ENCODE results near the gene TMEM222. TPM values are rescaled to one million over a fixed set of nuclear protein-coding genes. Genes with fewer than 3 reads are reported as not detected.

The TMEM222 gene
- total RNA-seq, 1 donor from 2014 or later: 44.3 TPM

DNA sequence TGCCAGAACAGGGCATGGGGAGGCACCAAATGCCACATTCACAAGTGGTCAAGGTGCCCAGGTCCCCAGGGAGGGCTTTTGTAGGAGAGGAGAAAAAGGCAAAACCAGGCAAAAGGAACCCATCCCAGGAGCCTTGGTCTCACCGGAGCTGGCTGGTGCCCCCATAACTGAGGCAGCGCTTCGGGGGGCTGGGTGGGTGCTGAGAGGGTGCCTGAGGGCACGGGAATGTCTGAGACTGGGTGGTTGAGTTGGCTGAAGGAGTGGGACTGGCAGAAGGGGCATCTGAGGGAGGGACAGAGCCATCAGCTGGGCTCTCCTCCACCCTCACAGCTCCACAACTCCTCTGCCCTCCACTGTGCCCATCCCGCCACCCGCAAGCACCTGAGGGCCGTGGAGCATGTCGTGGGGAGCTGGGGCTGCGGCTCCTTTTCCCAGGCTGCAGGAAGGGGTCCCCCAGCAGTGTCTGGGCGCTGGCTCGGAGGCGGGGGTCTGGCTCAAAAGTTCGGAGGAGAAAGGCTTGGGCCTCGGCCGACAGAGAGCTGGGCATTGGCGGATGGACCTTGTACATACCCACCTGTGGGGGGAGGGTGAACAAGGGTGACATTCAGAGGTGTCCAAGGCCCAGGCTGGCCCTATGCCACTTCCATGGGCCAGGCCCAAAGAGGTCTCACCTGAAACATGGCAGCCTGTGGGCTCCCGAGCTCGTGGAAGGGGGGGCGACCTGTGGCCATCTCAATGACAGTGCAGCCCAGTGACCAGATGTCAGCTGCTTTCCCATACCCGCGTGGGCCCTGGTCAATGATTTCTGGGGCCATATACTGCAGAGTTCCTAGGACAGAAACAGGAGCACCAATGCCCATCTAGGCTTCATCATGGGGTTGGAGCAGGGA, 36.3 kb downstream of the TMEM222 start:
- Mint-ChIP-seq H3K27ac (no peak overlapping the region), H3K36me3 (ENCODE audit: low read depth) (no peaks in the 10 kb centered on the region), H3K4me3 (peak overlapping the region; percentile 58), H3K9me3 (no peaks in the 10 kb centered on the region), H3K27me3 (ENCODE audit: insufficient read depth) (no peaks in the 10 kb centered on the region), H3K4me1 (ENCODE audit: low read depth) (peaks cover 22% of the 10 kb centered on the region)
- intact Hi-C loops (cut with micrococcal nuclease): no loop called here
- no peak for DNase-seq (ENCODE audit: low spot score)

DNA sequence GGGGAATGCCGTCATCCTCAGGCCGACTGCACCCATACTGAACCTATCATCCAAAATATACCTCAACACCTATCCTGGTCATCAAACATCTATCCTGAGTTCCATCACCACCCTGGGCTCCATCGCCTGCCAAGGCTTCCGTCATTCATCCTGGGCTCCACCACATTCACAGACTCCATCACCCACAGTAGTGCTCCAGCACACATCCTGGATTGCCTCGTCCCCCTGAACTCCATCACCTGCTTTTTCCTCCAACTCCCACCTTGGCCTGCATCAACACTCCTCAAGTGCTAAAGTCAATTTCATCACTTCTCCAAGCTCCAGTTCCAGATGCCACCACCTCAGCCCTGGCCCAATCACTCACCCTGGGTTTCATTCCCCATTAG, 37.0 kb downstream of the TMEM222 start:
- no peaks in the 10 kb centered on the region for H3K36me3 Mint-ChIP-seq (ENCODE audit: low read depth)
- intact Hi-C loops (cut with micrococcal nuclease): no loop called here
- peaks cover 22% of the 10 kb centered on the region for H3K4me1 Mint-ChIP-seq (ENCODE audit: low read depth)
- H3K9me3 Mint-ChIP-seq: no peaks in the 10 kb centered on the region
- no peak for DNase-seq (ENCODE audit: low spot score)
- H3K27me3 Mint-ChIP-seq (ENCODE audit: insufficient read depth): no peaks in the 10 kb centered on the region
- peak overlapping the region; percentile 13 for H3K27ac Mint-ChIP-seq
- no peak overlapping the region for H3K4me3 Mint-ChIP-seq

DNA sequence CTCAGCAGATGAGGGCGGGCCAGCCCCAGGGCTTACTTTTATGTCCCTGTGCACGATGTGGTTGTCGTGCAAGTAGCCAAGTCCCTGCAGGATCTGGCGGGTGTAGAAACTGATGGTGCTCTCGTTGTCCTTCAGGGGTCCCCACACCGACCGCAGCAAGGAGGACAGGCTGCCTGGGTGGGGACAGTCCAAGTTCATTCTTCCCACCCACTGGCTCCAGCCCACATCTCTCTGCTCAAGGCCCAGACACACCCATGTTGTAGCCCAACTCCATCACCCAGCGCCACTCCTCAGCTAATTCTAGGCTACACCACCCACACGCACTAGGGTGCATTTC, 37.8 kb downstream of the TMEM222 start:
- intact Hi-C loops (cut with micrococcal nuclease): no loop called here
- Mint-ChIP-seq H3K27ac (peak overlapping the region; percentile 33), H3K36me3 (ENCODE audit: low read depth) (no peaks in the 10 kb centered on the region), H3K4me1 (ENCODE audit: low read depth) (peaks cover 23% of the 10 kb centered on the region), H3K9me3 (no peaks in the 10 kb centered on the region), H3K27me3 (ENCODE audit: insufficient read depth) (no peaks in the 10 kb centered on the region), H3K4me3 (peak overlapping the region; percentile 82)
- DNase-seq (ENCODE audit: low spot score): no peak

DNA sequence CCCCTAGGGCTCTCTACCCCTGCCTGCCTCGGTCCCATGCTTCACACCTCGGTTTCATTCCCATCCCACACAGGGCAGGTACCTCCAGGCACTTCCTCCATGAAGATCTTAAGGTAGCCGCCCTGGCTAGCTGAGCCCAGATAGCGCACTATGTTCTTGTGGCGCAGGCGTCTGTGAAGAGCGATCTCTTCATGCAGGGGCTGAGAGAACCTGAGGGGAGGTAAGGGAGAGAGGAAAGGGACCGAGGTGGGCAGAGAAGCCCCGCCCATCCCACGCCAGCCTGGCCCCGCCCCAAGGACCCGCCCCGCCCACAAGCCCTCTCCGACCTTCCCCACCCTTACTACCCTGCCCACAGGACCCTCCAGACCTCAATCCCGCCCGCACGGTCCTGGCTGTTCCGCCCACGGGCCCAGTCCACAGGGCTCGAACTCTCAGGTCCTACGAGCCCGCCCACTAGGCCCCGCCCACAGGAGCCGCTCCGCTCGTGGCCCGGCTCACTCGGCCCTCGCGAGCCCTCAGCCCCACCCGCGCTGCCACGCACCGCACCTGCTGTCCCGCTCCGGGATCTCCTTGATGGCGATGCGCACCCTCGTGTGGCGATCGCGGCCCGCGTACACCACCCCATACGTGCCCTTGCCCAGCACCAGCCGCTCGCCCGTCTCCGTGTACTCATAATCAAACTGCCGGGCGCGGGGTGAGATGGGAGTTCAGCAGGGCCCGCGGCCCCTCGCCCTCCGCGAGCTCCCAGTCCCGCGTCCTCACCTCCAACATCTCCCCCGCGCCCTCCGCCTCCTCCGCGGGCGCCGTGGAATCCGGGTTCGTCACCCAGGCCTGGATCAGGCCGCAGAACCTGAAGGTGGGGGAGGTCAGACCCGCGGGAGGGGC, 38.4 kb downstream of the TMEM222 start:
- Mint-ChIP-seq H3K27ac (peak overlapping the region; percentile 33), H3K4me1 (ENCODE audit: low read depth) (peaks cover 28% of the 10 kb centered on the region), H3K9me3 (no peaks in the 10 kb centered on the region), H3K4me3 (peak overlapping the region; percentile 82), H3K27me3 (ENCODE audit: insufficient read depth) (no peaks in the 10 kb centered on the region), H3K36me3 (ENCODE audit: low read depth) (no peaks in the 10 kb centered on the region)
- peak; percentile 47 for DNase-seq (ENCODE audit: low spot score)
- intact Hi-C loops (cut with micrococcal nuclease): no loop called here

DNA sequence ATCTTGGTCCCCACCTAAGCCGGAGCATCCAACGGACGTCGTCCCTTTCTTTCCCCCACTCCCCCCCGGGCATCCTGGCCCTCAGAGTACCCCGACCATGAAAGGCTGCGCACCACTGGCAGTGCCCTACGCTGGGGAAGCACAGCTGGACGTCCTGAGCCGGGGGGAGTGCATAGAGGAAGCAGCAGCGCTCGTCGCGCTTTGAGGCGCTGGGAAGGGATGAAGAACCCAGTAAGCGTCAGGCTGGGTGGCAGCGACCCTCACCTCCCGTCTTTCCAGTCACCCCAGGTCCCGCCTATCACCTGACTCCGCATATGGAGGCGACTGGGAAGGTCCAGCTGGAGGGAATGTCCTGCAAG, 39.1 kb downstream of the TMEM222 start:
- no peak for DNase-seq (ENCODE audit: low spot score)

DNA sequence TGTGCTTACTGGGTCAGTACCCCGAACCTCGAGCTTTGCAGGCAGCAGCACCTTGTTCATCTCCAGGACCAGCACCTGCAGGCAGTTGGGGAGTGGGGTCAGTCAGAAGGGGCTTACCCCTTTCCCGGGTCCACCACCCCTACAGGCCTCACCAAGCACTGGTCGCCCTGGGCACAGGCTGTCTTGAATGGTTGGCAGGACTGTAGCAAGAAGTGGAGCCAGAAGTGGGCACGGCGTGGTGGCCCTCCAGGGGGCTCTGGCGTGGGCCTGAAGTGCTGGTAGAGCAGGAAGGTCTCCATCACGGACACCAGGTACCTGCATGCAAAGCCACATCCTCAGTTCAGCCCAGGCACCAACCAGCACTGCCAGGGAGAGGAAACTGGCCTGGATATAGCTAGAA, 39.6 kb downstream of the TMEM222 start:
- Mint-ChIP-seq H3K4me1 (ENCODE audit: low read depth) (peaks cover 29% of the 10 kb centered on the region), H3K9me3 (no peaks in the 10 kb centered on the region), H3K27ac (no peak overlapping the region), H3K4me3 (no peak overlapping the region), H3K27me3 (ENCODE audit: insufficient read depth) (no peaks in the 10 kb centered on the region), H3K36me3 (ENCODE audit: low read depth) (no peaks in the 10 kb centered on the region)
- intact Hi-C loops (cut with micrococcal nuclease): no loop called here
- DNase-seq (ENCODE audit: low spot score): no peak

More for the DNA sequence above, 39.1 kb downstream of the TMEM222 start:
- Mint-ChIP-seq H3K4me3 (peak overlapping the region; percentile 82), H3K27me3 (ENCODE audit: insufficient read depth) (no peaks in the 10 kb centered on the region), H3K27ac (no peak overlapping the region), H3K36me3 (ENCODE audit: low read depth) (no peaks in the 10 kb centered on the region), H3K9me3 (no peaks in the 10 kb centered on the region), H3K4me1 (ENCODE audit: low read depth) (peaks cover 29% of the 10 kb centered on the region)
- intact Hi-C loops (cut with micrococcal nuclease): no loop called here

DNA sequence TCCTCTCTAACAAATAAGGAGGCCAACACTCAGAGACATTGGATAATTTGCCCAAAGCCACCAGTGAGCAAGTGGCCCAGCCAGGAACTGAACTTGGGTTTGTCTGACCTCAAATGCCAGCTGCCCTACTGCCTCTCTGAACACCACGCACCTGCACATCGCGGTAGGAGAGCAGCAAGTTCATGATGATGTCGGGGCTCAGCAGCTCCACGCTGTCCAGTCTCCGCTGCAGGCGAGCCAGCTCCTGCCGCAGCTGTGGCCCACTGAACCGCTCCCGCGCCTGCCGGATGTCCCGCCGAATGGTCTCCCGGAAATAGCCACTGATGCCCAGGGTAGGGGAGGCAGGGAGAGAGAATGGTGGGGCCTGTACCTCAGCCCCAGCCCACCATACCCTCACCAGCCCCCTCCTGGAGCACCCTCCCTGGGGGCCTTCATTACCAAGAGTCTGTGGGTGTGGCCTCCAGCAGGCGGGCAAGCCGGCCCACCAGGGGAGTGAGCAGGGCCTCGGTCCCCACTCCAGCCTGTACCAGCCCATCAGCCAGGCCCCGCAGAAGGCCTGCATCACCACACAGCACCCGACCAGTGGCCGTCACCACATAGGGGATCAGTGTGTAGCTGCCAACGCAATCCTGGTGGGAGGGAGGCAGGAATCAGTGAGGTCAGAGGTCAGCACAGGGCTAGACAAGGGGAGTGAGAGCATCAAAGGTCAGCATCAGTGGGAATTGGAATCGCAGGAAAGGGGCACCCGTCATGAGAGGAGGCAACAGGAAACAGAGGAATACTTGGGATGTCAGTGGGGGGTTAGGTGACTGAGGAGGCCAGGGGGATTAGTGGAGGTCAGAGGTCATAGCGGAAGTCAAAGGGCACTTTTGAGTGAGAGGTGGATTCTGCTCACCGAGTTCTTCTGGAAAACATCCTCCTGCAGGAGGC, 42.1 kb downstream of the TMEM222 start:
- Mint-ChIP-seq H3K4me1 (ENCODE audit: low read depth) (peaks cover 39% of the 10 kb centered on the region), H3K4me3 (peak overlapping the region; percentile 37), H3K9me3 (no peaks in the 10 kb centered on the region), H3K36me3 (ENCODE audit: low read depth) (no peaks in the 10 kb centered on the region), H3K27me3 (ENCODE audit: insufficient read depth) (no peaks in the 10 kb centered on the region), H3K27ac (peak overlapping the region; percentile 14)
- DNase-seq (ENCODE audit: low spot score): no peak
- intact Hi-C loops (cut with micrococcal nuclease): loop anchor here (2.0 kb wide), 1 partner anchor 409 kb away; the partner anchor contains the start of gene STX12

DNA sequence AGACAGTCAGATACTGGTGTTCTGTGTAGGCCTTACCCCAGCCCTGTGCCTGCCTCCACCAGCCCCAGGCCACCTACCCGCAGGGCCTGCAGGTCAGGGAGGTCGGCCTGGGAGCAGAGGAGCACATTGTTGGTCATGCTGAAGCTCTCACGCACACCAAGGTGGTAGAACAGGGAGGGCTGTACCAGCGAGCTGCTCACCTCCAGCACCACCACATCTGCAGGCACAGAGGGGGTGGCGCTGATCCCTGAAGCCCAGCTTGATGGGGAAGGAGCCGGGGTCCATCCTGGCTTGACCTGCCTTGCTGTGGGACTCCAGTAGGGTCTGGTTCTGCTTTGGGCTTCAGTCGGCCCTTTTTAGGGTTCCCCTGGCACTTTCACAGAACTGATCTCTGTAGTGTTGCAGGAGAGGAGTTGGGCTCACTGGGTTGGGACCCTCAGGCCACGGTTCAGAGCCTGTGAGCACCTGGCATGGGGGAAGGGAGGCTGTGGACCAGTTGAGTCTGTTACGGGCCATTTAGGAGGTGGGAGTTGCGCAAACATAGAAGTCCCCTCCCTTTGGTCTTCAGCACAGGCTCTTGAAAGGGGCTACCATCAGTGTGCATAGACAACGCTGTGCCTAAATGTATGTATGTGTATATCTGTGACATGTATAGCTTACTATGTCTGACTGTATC, 42.9 kb downstream of the TMEM222 start:
- intact Hi-C loops (cut with micrococcal nuclease): loop anchor here (1.0 to 2.0 kb wide), 5 partner anchors 8 to 408 kb away; partner anchors contain the start of genes CD164L2, GPR3, STX12 and TMEM222
- H3K4me3 Mint-ChIP-seq: peak overlapping the region; percentile 90
- no peak for DNase-seq (ENCODE audit: low spot score)
- H3K27me3 Mint-ChIP-seq (ENCODE audit: insufficient read depth): no peaks in the 10 kb centered on the region
- no peaks in the 10 kb centered on the region for H3K9me3 Mint-ChIP-seq
- H3K36me3 Mint-ChIP-seq (ENCODE audit: low read depth): no peaks in the 10 kb centered on the region
- H3K4me1 Mint-ChIP-seq (ENCODE audit: low read depth): peaks cover 39% of the 10 kb centered on the region
- peak overlapping the region; percentile 86 for H3K27ac Mint-ChIP-seq

DNA sequence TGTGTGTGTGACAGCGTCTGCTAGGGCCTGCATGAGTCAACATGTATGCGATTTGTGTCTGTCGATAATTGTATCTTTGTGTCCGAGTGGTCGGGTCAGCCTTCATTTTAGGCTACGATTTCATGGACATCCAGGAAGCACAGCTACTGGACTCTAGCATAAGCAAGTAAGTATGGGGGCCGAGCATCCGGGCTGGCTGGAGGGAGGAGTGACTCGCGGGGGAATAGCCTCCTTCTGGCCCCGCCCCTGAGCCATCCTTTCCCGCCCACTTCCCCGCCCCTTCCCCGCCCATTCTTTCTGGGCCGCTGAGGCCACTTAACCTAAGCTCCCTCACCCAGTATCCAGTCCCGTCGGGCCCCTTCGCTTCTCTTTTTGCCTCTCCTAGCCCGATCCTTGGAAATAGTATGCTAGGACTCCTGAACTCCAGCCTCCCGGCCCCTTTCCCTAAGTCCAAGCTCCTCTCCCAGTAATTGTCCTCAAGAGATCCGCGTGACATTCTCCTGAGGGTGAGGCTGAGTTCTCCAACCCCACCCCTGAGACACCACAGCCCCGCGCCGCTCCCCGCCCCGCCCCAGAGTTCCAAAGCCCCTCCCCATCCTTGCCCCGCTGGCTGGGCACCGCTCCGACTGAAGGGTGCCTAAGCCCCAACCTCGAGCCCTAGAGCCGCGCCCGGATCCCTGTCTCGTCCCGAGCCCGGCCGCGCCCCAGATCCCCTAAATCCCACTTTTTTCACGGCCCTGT, 43.6 kb downstream of the TMEM222 start:
- Mint-ChIP-seq H3K27ac (peak overlapping the region; percentile 86), H3K36me3 (ENCODE audit: low read depth) (no peaks in the 10 kb centered on the region), H3K4me3 (peak overlapping the region; percentile 90), H3K4me1 (ENCODE audit: low read depth) (peaks cover 38% of the 10 kb centered on the region), H3K27me3 (ENCODE audit: insufficient read depth) (no peaks in the 10 kb centered on the region), H3K9me3 (no peaks in the 10 kb centered on the region)
- intact Hi-C loops (cut with micrococcal nuclease): loop anchor here (1.0 to 2.0 kb wide), 6 partner anchors 8 to 444 kb away; partner anchors contain the start of genes CD164L2, GPR3, NUDC and STX12
- DNase-seq (ENCODE audit: low spot score): peak; percentile 60

DNA sequence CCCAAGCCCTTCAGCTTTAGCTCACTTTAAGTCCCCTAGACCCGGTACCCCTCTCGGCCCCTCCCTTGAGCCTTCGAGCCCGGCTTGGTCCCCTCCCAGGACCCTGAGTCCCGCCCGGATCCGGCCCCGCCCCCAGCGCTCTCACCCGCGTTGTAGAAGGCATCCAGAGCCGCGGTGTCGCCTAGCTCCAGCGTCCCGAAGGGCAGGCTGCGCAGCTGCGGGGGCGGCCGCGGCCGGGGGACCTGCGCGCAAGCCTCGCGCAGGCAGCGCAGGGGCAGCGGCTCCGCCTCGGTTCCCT, 44.1 kb downstream of the TMEM222 start:
- Mint-ChIP-seq H3K27ac (peak overlapping the region; percentile 86), H3K4me1 (ENCODE audit: low read depth) (peaks cover 38% of the 10 kb centered on the region), H3K4me3 (peak overlapping the region; percentile 90), H3K36me3 (ENCODE audit: low read depth) (no peaks in the 10 kb centered on the region), H3K9me3 (no peaks in the 10 kb centered on the region), H3K27me3 (ENCODE audit: insufficient read depth) (no peaks in the 10 kb centered on the region)
- peak; percentile 77 for DNase-seq (ENCODE audit: low spot score)
- intact Hi-C loops (cut with micrococcal nuclease): loop anchor here (1.0 kb wide), 1 partner anchor 445 kb away; the partner anchor contains the start of gene NUDC

DNA sequence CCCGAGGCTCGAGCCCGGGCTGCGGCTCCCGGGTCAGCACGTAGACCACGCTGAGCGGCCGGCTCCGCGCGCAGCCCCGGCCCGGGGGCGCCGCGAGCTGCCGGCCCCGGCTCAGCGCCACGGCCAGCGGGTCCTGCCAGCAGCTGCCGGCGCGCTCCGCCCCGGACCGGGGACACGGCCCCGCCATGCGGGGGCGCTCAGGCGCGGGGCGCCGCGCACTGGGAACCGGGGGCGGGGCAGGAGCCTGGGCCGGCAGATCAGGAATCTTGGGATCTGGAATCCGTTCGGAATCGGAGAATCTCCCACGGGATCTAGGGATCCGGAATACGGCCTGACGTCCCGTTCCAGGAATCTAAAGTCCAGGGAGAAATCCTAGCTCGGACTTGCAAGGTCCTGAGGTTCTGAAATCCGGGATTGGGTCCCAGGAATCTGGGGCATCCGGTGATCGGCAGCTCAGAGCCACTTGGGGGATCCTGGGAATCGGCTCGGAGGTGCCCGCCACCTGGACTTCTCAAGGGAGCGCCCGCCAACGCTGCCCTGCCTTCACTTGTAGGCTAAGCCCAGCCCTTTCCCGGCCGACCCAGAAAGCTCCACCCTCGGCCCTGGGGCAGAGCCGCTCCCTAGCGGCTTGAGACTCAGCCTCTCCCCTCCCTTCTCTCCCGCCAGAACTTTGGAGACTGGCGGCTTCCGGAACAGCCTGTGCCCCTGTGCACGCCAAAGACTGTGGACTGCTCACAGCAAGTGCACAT, 44.6 kb downstream of the TMEM222 start, which contains the start of gene MAP3K6:
TSS of gene MAP3K6 (minus strand) at position 551 of the 749 bp plus-strand sequence. CDS start at position 187, 364 bp downstream.
- Mint-ChIP-seq H3K36me3 (ENCODE audit: low read depth) (no peaks in the 10 kb centered on the region), H3K4me1 (ENCODE audit: low read depth) (peaks cover 38% of the 10 kb centered on the region), H3K4me3 (peak within 1 kb of the TSS; percentile 90), H3K9me3 (no peaks in the 10 kb centered on the region), H3K27me3 (ENCODE audit: insufficient read depth) (no peaks in the 10 kb centered on the region), H3K27ac (peak within 1 kb of the TSS; percentile 86)
- intact Hi-C loops (cut with micrococcal nuclease): loop anchor here (1.0 kb wide), 1 partner anchor 445 kb away; the partner anchor contains the start of gene NUDC
- peak; percentile 46 for DNase-seq (ENCODE audit: low spot score)
